Measurements from ENCODE around the gene NCOA4.
"Not testable (repeated sequence)": the region's sequence is repeated elsewhere in the genome, so short reads cannot be mapped to it uniquely, and the experiment has no call there.

NCOA4 gene

GRCh38 chr10:46016190-46016589 is 14.2 kb downstream of the NCOA4 start:
- no peak for DNase-seq (ENCODE audit: low spot score in 2 of 2)
- Mint-ChIP-seq H3K36me3 (peaks cover 65% of the 10 kb centered on the region), H3K27ac (peak overlapping the region; percentile 57), H3K9me3 (no peaks in the 10 kb centered on the region), H3K4me3 (no peak overlapping the region), H3K4me1 (peaks cover 38% of the 10 kb centered on the region)
- ATAC-seq = no peak

DNA sequence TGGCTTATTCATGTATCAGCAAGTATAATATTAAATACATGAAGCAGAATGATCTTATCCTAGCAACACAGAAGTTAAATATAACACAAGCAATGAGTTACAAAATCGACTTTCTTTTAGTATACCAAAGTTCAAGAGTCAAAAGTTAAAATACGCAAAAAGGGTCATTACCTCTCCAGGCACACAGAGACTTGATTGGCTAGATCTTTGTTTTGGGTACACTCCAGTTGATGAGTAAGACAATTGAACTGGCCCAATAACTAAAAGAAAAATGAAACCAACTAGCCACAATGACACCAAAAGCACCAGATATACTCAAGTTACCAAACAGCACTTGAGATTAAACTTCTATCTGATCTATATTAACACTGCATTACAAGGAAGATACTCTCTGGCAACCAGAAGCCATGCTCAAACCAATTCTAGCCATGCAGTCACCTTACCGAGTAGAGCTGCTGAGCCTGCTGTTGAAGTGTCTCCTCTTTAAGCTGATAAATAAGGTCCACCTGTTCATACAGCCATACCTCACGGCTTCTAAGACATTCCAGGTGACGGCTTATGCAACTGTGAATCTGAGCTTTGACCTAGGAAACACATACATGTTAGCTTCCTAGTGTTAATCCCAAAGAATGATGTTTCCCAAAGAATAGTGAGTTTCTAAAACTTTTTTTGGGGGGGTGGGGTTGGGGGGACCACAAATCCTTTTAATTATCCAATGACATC is 15.6 kb downstream of the NCOA4 start:
- Mint-ChIP-seq H3K27ac (peak overlapping the region; percentile 57), H3K36me3 (peaks cover 72% of the 10 kb centered on the region), H3K4me3 (no peak overlapping the region), H3K9me3 (no peaks in the 10 kb centered on the region), H3K4me1 (peaks cover 30% of the 10 kb centered on the region)
- no peak for DNase-seq (ENCODE audit: low spot score in 2 of 2)
- no peak for ATAC-seq

- ATAC-seq (no peak), DNase-seq (ENCODE audit: low spot score in 2 of 2) (no peak)
- Mint-ChIP-seq H3K36me3 (peaks cover 78% of the 10 kb centered on the region), H3K4me3 (no peak overlapping the region), H3K4me1 (peaks cover 24% of the 10 kb centered on the region), H3K27ac (no peak overlapping the region), H3K9me3 (no peaks in the 10 kb centered on the region)
Observed at GRCh38 chr10:46014206-46014605, 16.2 kb downstream of the NCOA4 start.

GRCh38 chr10:46012746-46013145 is 17.7 kb downstream of the NCOA4 start:
- H3K9me3 Mint-ChIP-seq = no peaks in the 10 kb centered on the region
- H3K36me3 Mint-ChIP-seq = peaks cover 93% of the 10 kb centered on the region
- no peak overlapping the region for H3K4me3 Mint-ChIP-seq
- ATAC-seq (no peak), DNase-seq (ENCODE audit: low spot score in 2 of 2) (no peak)
- H3K27ac Mint-ChIP-seq = no peak overlapping the region
- peaks cover 12% of the 10 kb centered on the region for H3K4me1 Mint-ChIP-seq

- peaks cover 100% of the 10 kb centered on the region for H3K36me3 Mint-ChIP-seq
Observed at GRCh38 chr10:46006219-46006618, 24.2 kb downstream of the NCOA4 start.

GRCh38 chr10:46005383-46005782 is 25.0 kb downstream of the NCOA4 start:
- Mint-ChIP-seq H3K9me3 (no peaks in the 10 kb centered on the region), H3K36me3 (peaks cover 100% of the 10 kb centered on the region), H3K27ac (no peak overlapping the region), H3K4me1 (no peaks in the 10 kb centered on the region), H3K4me3 (no peak overlapping the region)
- ATAC-seq (no peak), DNase-seq (ENCODE audit: low spot score in 2 of 2) (no peak)

More at GRCh38 chr10:46006219-46006618, 24.2 kb downstream of the NCOA4 start:
- H3K9me3 Mint-ChIP-seq = no peaks in the 10 kb centered on the region
- no peak overlapping the region for H3K4me3 Mint-ChIP-seq
- no peaks in the 10 kb centered on the region for H3K4me1 Mint-ChIP-seq
- DNase-seq (ENCODE audit: low spot score in 2 of 2) = no peak
- no peak overlapping the region for H3K27ac Mint-ChIP-seq
- ATAC-seq = no peak

GRCh38 chr10:46004963-46005362 is 25.5 kb downstream of the NCOA4 start:
- H3K36me3 Mint-ChIP-seq = peaks cover 100% of the 10 kb centered on the region
- no peaks in the 10 kb centered on the region for H3K9me3 Mint-ChIP-seq
- no peak overlapping the region for H3K27ac Mint-ChIP-seq
- no peak overlapping the region for H3K4me3 Mint-ChIP-seq
- DNase-seq (ENCODE audit: low spot score in 2 of 2) (no peak), ATAC-seq (no peak)
- H3K4me1 Mint-ChIP-seq = no peaks in the 10 kb centered on the region

- Mint-ChIP-seq H3K4me1 (no peaks in the 10 kb centered on the region), H3K27ac (peak overlapping the region; percentile 64), H3K36me3 (peaks cover 100% of the 10 kb centered on the region), H3K9me3 (no peaks in the 10 kb centered on the region), H3K4me3 (no peak overlapping the region)
- ATAC-seq (no peak), DNase-seq (ENCODE audit: low spot score in 2 of 2) (no peak)
Observed at GRCh38 chr10:46002916-46003693, 27.3 kb downstream of the NCOA4 start.

DNA sequence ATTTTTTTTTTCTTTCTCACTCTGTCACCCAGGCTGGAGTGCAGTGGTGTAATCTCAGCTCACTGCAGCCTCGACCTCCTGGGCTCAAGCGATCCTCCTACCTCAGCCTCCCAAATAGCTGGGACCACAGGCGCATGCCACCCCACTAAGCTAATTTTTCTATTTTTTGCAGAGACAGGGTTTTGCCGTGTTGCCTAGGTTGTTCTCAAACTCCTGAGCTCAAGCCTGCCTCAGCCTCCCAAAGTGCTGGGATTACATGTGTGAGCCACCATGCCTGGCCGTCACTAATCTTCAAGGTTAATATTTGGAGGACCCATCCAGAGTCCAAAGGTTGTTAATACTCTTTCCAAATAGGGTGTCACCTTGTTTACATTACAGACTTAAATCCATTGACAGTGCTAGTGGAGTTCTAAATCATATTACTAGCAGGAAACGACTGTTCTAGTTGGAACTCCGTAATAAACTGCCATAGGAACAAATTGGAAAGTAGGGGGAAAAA is 28.2 kb downstream of the NCOA4 start:
- H3K27ac Mint-ChIP-seq = peak overlapping the region; percentile 48
- ATAC-seq; H3K9me3 Mint-ChIP-seq; DNase-seq (ENCODE audit: low spot score in 2 of 2); H3K4me3 Mint-ChIP-seq; H3K4me1 Mint-ChIP-seq: not testable (repeated sequence)
- peaks cover 99% of the 10 kb centered on the region for H3K36me3 Mint-ChIP-seq

- Mint-ChIP-seq H3K36me3 (peaks cover 99% of the 10 kb centered on the region), H3K9me3 (no peaks in the 10 kb centered on the region), H3K4me3 (no peak overlapping the region), H3K27ac (peak overlapping the region; percentile 48), H3K4me1 (no peaks in the 10 kb centered on the region)
- ATAC-seq (no peak), DNase-seq (ENCODE audit: low spot score in 2 of 2) (no peak)
Observed at GRCh38 chr10:46001187-46001756, 29.2 kb downstream of the NCOA4 start.

- ATAC-seq = no peak
- Mint-ChIP-seq H3K27ac (no peak overlapping the region), H3K9me3 (no peaks in the 10 kb centered on the region), H3K4me3 (no peak overlapping the region), H3K4me1 (no peaks in the 10 kb centered on the region), H3K36me3 (peaks cover 92% of the 10 kb centered on the region)
- no peak for DNase-seq (ENCODE audit: low spot score in 2 of 2)
Observed at GRCh38 chr10:46000538-46000937, 29.9 kb downstream of the NCOA4 start.

GRCh38 chr10:45999955-46000354 is 30.5 kb downstream of the NCOA4 start:
- not testable (repeated sequence) for DNase-seq (ENCODE audit: low spot score in 2 of 2); H3K9me3 Mint-ChIP-seq; H3K4me3 Mint-ChIP-seq; H3K4me1 Mint-ChIP-seq; H3K27ac Mint-ChIP-seq; ATAC-seq
- peaks cover 90% of the 10 kb centered on the region for H3K36me3 Mint-ChIP-seq

DNA sequence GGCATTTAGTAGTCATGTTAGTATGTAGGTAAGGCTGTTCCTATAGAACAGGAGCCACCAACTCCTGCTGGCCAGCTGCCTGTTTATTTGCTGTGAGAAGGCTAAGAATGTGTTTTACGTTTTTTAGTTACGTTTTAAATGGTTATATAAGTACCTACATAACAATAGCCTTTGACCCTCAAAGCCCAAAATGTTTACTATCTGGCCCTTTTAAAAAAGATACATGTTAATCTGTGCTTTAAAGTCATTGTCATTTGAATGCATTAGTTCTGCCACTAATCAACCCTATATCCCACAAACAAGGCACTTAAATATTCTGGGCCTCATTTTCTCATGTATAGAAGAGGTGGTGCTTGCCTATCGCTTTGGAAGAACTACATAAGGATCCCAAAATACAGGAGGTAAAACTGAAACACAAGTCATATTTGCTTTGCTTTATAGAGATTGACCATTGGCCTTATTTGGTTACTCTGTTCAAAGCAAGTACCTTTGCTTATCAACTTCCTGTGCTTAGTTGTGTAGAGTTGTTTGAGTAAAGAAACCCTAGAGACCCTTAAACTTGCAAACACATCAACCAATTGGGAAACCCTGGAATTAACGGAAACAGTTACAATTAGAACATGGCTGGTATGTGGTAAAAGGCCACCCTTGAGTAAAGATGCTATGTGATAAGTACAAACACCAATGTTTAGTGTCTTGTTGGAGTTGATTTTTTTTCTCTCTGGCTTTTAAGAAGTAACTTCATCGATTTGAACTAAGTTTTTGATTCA is 32.2 kb downstream of the NCOA4 start:
- peaks cover 87% of the 10 kb centered on the region for H3K36me3 Mint-ChIP-seq
- no peak for ATAC-seq
- no peak overlapping the region for H3K27ac Mint-ChIP-seq
- no peaks in the 10 kb centered on the region for H3K9me3 Mint-ChIP-seq
- no peaks in the 10 kb centered on the region for H3K4me1 Mint-ChIP-seq
- no peak for DNase-seq (ENCODE audit: low spot score in 2 of 2)
- no peak overlapping the region for H3K4me3 Mint-ChIP-seq

DNA sequence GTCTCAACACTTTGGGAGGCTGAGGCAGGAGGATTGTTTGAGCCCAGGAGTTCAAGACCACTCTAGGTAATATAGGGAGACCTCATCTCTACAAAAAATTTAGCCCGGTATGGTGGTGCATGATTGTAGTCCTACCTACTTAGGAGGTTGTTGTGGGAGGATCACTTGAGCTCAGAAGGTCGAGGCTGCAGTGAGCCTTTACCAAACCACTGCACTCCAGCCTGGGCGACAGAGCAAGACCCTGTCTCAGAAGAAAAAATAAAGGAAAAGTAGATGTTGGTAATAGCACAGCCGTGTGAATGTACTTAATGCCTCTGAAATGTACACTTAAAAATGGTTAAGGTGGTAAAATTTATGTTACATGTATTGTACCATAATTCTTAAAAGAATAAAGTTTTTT is 32.9 kb downstream of the NCOA4 start:
- peaks cover 87% of the 10 kb centered on the region for H3K36me3 Mint-ChIP-seq
- H3K9me3 Mint-ChIP-seq = no peaks in the 10 kb centered on the region
- no peak for DNase-seq (ENCODE audit: low spot score in 2 of 2)
- ATAC-seq = no peak
- H3K4me1 Mint-ChIP-seq = no peaks in the 10 kb centered on the region
- H3K4me3 Mint-ChIP-seq = no peak overlapping the region
- peak overlapping the region; percentile 8 for H3K27ac Mint-ChIP-seq

DNA sequence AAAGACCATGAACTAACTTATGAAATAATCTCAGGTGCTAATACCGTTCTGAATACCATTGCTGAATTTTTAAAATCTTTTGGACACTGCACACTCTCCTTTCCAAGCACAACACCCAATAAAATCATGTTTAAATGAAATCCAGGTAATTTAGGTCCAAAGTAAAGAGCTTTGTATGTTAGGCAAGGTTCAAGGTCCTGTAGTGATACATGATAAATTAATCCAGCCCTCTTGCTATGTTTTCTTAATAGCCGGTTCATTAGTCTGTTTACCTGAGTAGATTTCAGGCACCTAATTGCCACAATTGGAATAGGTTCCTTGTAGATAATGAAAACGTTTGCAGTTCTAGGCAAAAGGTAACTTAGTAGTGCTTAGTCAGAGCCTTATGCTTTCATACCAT is 44.8 kb downstream of the NCOA4 start:
- H3K4me1 Mint-ChIP-seq; H3K27ac Mint-ChIP-seq; ATAC-seq; H3K9me3 Mint-ChIP-seq; DNase-seq (ENCODE audit: low spot score in 2 of 2); H3K4me3 Mint-ChIP-seq: not testable (repeated sequence)
- H3K36me3 Mint-ChIP-seq = peaks cover 65% of the 10 kb centered on the region

All from stimulated activated effector memory CD8-positive, alpha-beta T cell treated with anti-CD3 and anti-CD28 coated beads, Interleukin-12 subunit alpha, Interleukin-12 subunit beta, amount 100 ng/mL, for 72 hours (primary cell).